Measurements from ENCODE around the gene RFLNA. TPM values are rescaled to one million over a fixed set of nuclear protein-coding genes. Genes with fewer than 3 reads are reported as not detected.

The RFLNA gene
- total RNA-seq, 1 donor: 15.9 TPM

- no peaks in the 10 kb centered on the region for H3K4me1 ChIP-seq (ENCODE audit: insufficient read depth, low read length)
- no peak overlapping the region for H2AFZ ChIP-seq (ENCODE audit: low read length)
- DNase-seq (ENCODE audit: insufficient read length, low spot score, missing footprints): peak; percentile 73
- TF ChIP-seq CTCF (IDR thresholded peaks at IDR 0.05; ENCODE audit: extremely low read depth, low read depth, low read length): no peak
- H4K20me1 ChIP-seq (ENCODE audit: insufficient read depth, low read length): peaks cover 5% of the 10 kb centered on the region
- H3K27ac ChIP-seq (ENCODE audit: low read depth, low read length): no peak overlapping the region
- peak overlapping the region; percentile 39 for H3K4me2 ChIP-seq (ENCODE audit: insufficient read depth, low read length)
- no peaks in the 10 kb centered on the region for H3K36me3 ChIP-seq (ENCODE audit: insufficient read depth, low read length)
- peaks cover 31% of the 10 kb centered on the region for H3K27me3 ChIP-seq (ENCODE audit: insufficient read depth, low read length)
- no peaks in the 10 kb centered on the region for H3K79me2 ChIP-seq (ENCODE audit: insufficient read depth, low read length)
- H3K4me3 ChIP-seq (ENCODE audit: insufficient read depth, low read length): peak overlapping the region; percentile 62
- no peaks in the 10 kb centered on the region for H3K9me3 ChIP-seq (ENCODE audit: low read depth, low read length)
Measured at GRCh38 chr12:124295431-124296058, 652 bp downstream of the RFLNA start.

- peaks cover 5% of the 10 kb centered on the region for H4K20me1 ChIP-seq (ENCODE audit: insufficient read depth, low read length)
- H3K36me3 ChIP-seq (ENCODE audit: insufficient read depth, low read length): no peaks in the 10 kb centered on the region
- DNase-seq (ENCODE audit: insufficient read length, low spot score, missing footprints): peak; percentile 89
- no peaks in the 10 kb centered on the region for H3K9me3 ChIP-seq (ENCODE audit: low read depth, low read length)
- no peak for TF ChIP-seq CTCF (IDR thresholded peaks at IDR 0.05; ENCODE audit: extremely low read depth, low read depth, low read length)
- no peaks in the 10 kb centered on the region for H3K79me2 ChIP-seq (ENCODE audit: insufficient read depth, low read length)
- no peak overlapping the region for H3K27ac ChIP-seq (ENCODE audit: low read depth, low read length)
- peak overlapping the region; percentile 35 for H2AFZ ChIP-seq (ENCODE audit: low read length)
- peaks cover 31% of the 10 kb centered on the region for H3K27me3 ChIP-seq (ENCODE audit: insufficient read depth, low read length)
- H3K4me1 ChIP-seq (ENCODE audit: insufficient read depth, low read length): no peaks in the 10 kb centered on the region
- H3K4me2 ChIP-seq (ENCODE audit: insufficient read depth, low read length): peak overlapping the region; percentile 32
- peak overlapping the region; percentile 56 for H3K4me3 ChIP-seq (ENCODE audit: insufficient read depth, low read length)
Measured at GRCh38 chr12:124296295-124296915, 1.5 kb downstream of the RFLNA start.

GRCh38 chr12:124296916-124297351 is 2.0 kb downstream of the RFLNA start:
- no peaks in the 10 kb centered on the region for H3K79me2 ChIP-seq (ENCODE audit: insufficient read depth, low read length)
- H3K27me3 ChIP-seq (ENCODE audit: insufficient read depth, low read length): peaks cover 29% of the 10 kb centered on the region
- peak; percentile 85 for DNase-seq (ENCODE audit: insufficient read length, low spot score, missing footprints)
- H3K4me3 ChIP-seq (ENCODE audit: insufficient read depth, low read length): no peak overlapping the region
- no peaks in the 10 kb centered on the region for H3K9me3 ChIP-seq (ENCODE audit: low read depth, low read length)
- H3K27ac ChIP-seq (ENCODE audit: low read depth, low read length): no peak overlapping the region
- peaks cover 5% of the 10 kb centered on the region for H4K20me1 ChIP-seq (ENCODE audit: insufficient read depth, low read length)
- no peaks in the 10 kb centered on the region for H3K4me1 ChIP-seq (ENCODE audit: insufficient read depth, low read length)
- no peaks in the 10 kb centered on the region for H3K36me3 ChIP-seq (ENCODE audit: insufficient read depth, low read length)
- H3K4me2 ChIP-seq (ENCODE audit: insufficient read depth, low read length): peak overlapping the region; percentile 32
- H2AFZ ChIP-seq (ENCODE audit: low read length): no peak overlapping the region
- TF ChIP-seq CTCF (IDR thresholded peaks at IDR 0.05; ENCODE audit: extremely low read depth, low read depth, low read length): no peak

GRCh38 chr12:124297389-124297788 is 2.5 kb downstream of the RFLNA start:
- Histone ChIP-seq H3K4me2 (ENCODE audit: insufficient read depth, low read length) (no peak overlapping the region), H3K27me3 (ENCODE audit: insufficient read depth, low read length) (peaks cover 29% of the 10 kb centered on the region)

More at GRCh38 chr12:124297389-124297788, 2.5 kb downstream of the RFLNA start:
- peaks cover 5% of the 10 kb centered on the region for H4K20me1 ChIP-seq (ENCODE audit: insufficient read depth, low read length)
- TF ChIP-seq CTCF (IDR thresholded peaks at IDR 0.05; ENCODE audit: extremely low read depth, low read depth, low read length): no peak
- no peak overlapping the region for H3K27ac ChIP-seq (ENCODE audit: low read depth, low read length)
- H3K9me3 ChIP-seq (ENCODE audit: low read depth, low read length): no peaks in the 10 kb centered on the region
- no peak overlapping the region for H2AFZ ChIP-seq (ENCODE audit: low read length)
- DNase-seq (ENCODE audit: insufficient read length, low spot score, missing footprints): peak; percentile 70
- no peak overlapping the region for H3K4me3 ChIP-seq (ENCODE audit: insufficient read depth, low read length)
- H3K4me1 ChIP-seq (ENCODE audit: insufficient read depth, low read length): no peaks in the 10 kb centered on the region
- H3K36me3 ChIP-seq (ENCODE audit: insufficient read depth, low read length): no peaks in the 10 kb centered on the region
- no peaks in the 10 kb centered on the region for H3K79me2 ChIP-seq (ENCODE audit: insufficient read depth, low read length)

Measured in osteoblast (primary cell).